HCT116 (cell line): ENCODE measurements around the gene ABHD5. TPM values are rescaled to one million over a fixed set of nuclear protein-coding genes. Genes with fewer than 3 reads are reported as not detected.

Experiments used
- ATAC-seq: fragments of 200-7000 bp; cut with Tn5 transposase; 2 replicates; pipeline ENCODE4 v1.9.1; 2020; ENCODE audit warnings: mild to moderate bottlenecking, moderate library complexity
- BruUV-seq: library from RNA; stranded (reverse); fragments of 400-500 nt; replicated peaks from 2 replicates; lab custom pipeline; 2021; lab: Mats Ljungman, UMichigan
- CTCF ChIA-PET: fragments of 300-600 bp; sonication (Branson Sonifier 250); formaldehyde crosslinking; loops from one replicate; lab custom pipeline; 2021; ENCODE audit warnings: antibody characterized with exemption; lab: Charles Lee
- POLR2A ChIA-PET: fragments of 300-600, 350-600 bp; sonication (Branson Sonifier 250); formaldehyde crosslinking; loops from one replicate; lab custom pipeline; 2021; ENCODE audit warnings: antibody characterized with exemption; lab: Charles Lee
- RAD21 ChIA-PET, 2 experiments: fragments of 300-600 bp; sonication (Branson Sonifier 250); formaldehyde crosslinking; loops; one replicate each; lab custom pipeline; 2023; ENCODE audit warnings: low total read pairs in 2 of 2; ENCODE audit not compliant: uncharacterized antibody in 2 of 2, unreplicated experiment in 2 of 2, low non-redundant PET in 1 of 2; lab: Charles Lee
- DNase-seq: peaks from one replicate; pipeline ENCODE4 v3.0.0-alpha.2; 2010; ENCODE audit warnings: low read depth, low spot score
- H2AFZ ChIP-seq: fragments of 200-600 bp; shearing (Covaris generic), sonication (generic); 2 replicates; pipeline ENCODE4 v1.6.1; 2017; ENCODE audit warnings: low read depth, mixed run types, mixed read lengths, antibody characterized with exemption, low read length; ENCODE audit not compliant: poor library complexity, severe bottlenecking
- H3K27ac ChIP-seq: 2 replicates; pipeline ENCODE4 v1.5.1; 2012; ENCODE audit warnings: low read depth, low read length
- H3K27me3 ChIP-seq: fragments of 200-600 bp; sonication (generic); 2 replicates; pipeline ENCODE4 v1.6.1; 2016; ENCODE audit warnings: mixed run types, low read length, mixed read lengths; ENCODE audit not compliant: insufficient read depth
- H3K36me3 ChIP-seq, 2 experiments: fragments of 200-500 bp in 1 of 2; fragments of 200-600 bp in 1 of 2; sonication (Bioruptor generic) in 1 of 2; sonication (generic) in 1 of 2; 2 replicates each; pipeline versions ENCODE4 v1.5.1 to v1.6.1; 2014 to 2016; ENCODE audit warnings: low read length in 2 of 2, inconsistent platforms in 1 of 2, mixed read lengths in 1 of 2, mixed run types in 1 of 2; ENCODE audit not compliant: insufficient read depth in 2 of 2, control insufficient read depth in 1 of 2
- H3K4me1 ChIP-seq, 2 experiments: fragments of 200-600 bp in 1 of 2; sonication (generic) in 1 of 2; 2 replicates each; pipeline versions ENCODE4 v1.5.1 to v1.6.1; 2012 to 2017; ENCODE audit warnings: low read length in 2 of 2, inconsistent platforms in 1 of 2, mild to moderate bottlenecking in 1 of 2, mixed read lengths in 1 of 2, mixed run types in 1 of 2, moderate library complexity in 1 of 2; ENCODE audit not compliant: insufficient read depth in 2 of 2, control insufficient read depth in 1 of 2
- H3K4me2 ChIP-seq: fragments of 200-600 bp; sonication (generic); 2 replicates; pipeline ENCODE4 v1.6.1; 2017; ENCODE audit warnings: mixed run types, low read length, mixed read lengths
- H3K4me3 ChIP-seq, 2 experiments: fragments of 200-600 bp in 1 of 2; sonication (generic) in 1 of 2; replicated peaks in 1 of 2; 2 replicates each; pipeline ENCODE4 v1.5.1; 2011 to 2016; ENCODE audit warnings: low read length in 2 of 2, control low read depth in 1 of 2, low read depth in 1 of 2, mild to moderate bottlenecking in 1 of 2, mixed read lengths in 1 of 2, mixed run types in 1 of 2
- H3K79me2 ChIP-seq: fragments of 200-600 bp; sonication (generic); 2 replicates; pipeline ENCODE4 v1.6.1; 2017; ENCODE audit warnings: mild to moderate bottlenecking, mixed run types, low read length, moderate library complexity, mixed read lengths; ENCODE audit not compliant: insufficient read depth
- H3K9ac ChIP-seq: fragments of 200-600 bp; sonication (generic); 2 replicates; pipeline ENCODE4 v1.6.1; 2016; ENCODE audit warnings: low read length, mixed read lengths
- H3K9me2 ChIP-seq: fragments of 200-600 bp; sonication (generic), shearing (Covaris generic); 2 replicates; pipeline ENCODE4 v1.6.1; 2017; ENCODE audit warnings: mixed run types, mild to moderate bottlenecking, moderate library complexity; ENCODE audit not compliant: insufficient read depth
- H3K9me3 ChIP-seq, 2 experiments: fragments of 200-500 bp in 1 of 2; fragments of 200-600 bp in 1 of 2; sonication (Bioruptor generic) in 1 of 2; sonication (generic) in 1 of 2; 2 replicates each; pipeline ENCODE4 v1.6.1; 2014 to 2017; ENCODE audit warnings: low read length in 2 of 2, mixed read lengths in 2 of 2, inconsistent platforms in 1 of 2, low read depth in 1 of 2, mild to moderate bottlenecking in 1 of 2, mixed run types in 1 of 2, moderate library complexity in 1 of 2; ENCODE audit not compliant: control insufficient read depth in 1 of 2, insufficient read depth in 1 of 2
- H4K20me1 ChIP-seq: fragments of 200-600 bp; sonication (generic), shearing (Covaris generic); 2 replicates; pipeline ENCODE4 v1.6.1; 2017; ENCODE audit warnings: mixed run types, mild to moderate bottlenecking, moderate library complexity; ENCODE audit not compliant: insufficient read depth
- CBX3 ChIP-seq: IDR thresholded peaks from 2 replicates; pipeline ENCODE4 v1.6.1; 2012; ENCODE audit warnings: low read depth
- CEBPB ChIP-seq: IDR thresholded peaks from 2 replicates; pipeline ENCODE4 v1.6.1; 2012; ENCODE audit warnings: low read depth
- CTCF ChIP-seq, 3 experiments: fragments of 200-600 bp in 1 of 3; sonication (generic) in 1 of 3; IDR thresholded peaks in 2 of 3; conservative IDR thresholded peaks in 1 of 3; 2 replicates each; pipeline ENCODE4 v1.5.1; 2012 to 2017; ENCODE audit warnings: low read depth in 2 of 3, low read length in 2 of 3, antibody characterized with exemption in 1 of 3, borderline replicate concordance in 1 of 3, control low read depth in 1 of 3, mild to moderate bottlenecking in 1 of 3, mixed read lengths in 1 of 3, mixed run types in 1 of 3, moderate library complexity in 1 of 3; ENCODE audit not compliant: insufficient read depth in 1 of 3
- EGR1 ChIP-seq: IDR thresholded peaks from 2 replicates; pipeline ENCODE4 v1.6.1; 2012; ENCODE audit warnings: low read depth
- EZH2 ChIP-seq: fragments of 200-600 bp; sonication (generic); IDR thresholded peaks from 2 replicates; pipeline ENCODE4 v1.6.1; 2017; ENCODE audit warnings: antibody characterized with exemption, mixed run types
- JUND ChIP-seq: IDR thresholded peaks from 2 replicates; pipeline ENCODE4 v1.6.1; 2012
- MAX ChIP-seq: IDR thresholded peaks from 2 replicates; pipeline ENCODE4 v1.6.1; 2012
- SRF ChIP-seq: IDR thresholded peaks from 2 replicates; pipeline ENCODE4 v1.6.1; 2012; ENCODE audit warnings: low read depth
- ZFX ChIP-seq: fragments of 450-650 bp; IDR thresholded peaks from 2 replicates; pipeline ENCODE4 v1.6.1; 2017
- intact Hi-C: fragments of 100-400 bp; cut with micrococcal nuclease; formaldehyde crosslinking; loops from 2 replicates; pipeline ENCODE4 v1.10.0; 2022
- total RNA-seq: library from RNA; stranded (reverse); gene quantifications from one replicate; pipeline ENCODE4 v1.2.1, GENCODE V29; 2021; ENCODE audit not compliant: unreplicated experiment

The ABHD5 gene
- total RNA-seq, 1 experiment from 2014 or later = 18.5 TPM

- TF ChIP-seq EZH2 = no peak
- no peak for TF ChIP-seq MAX
- no peak for TF ChIP-seq CTCF (IDR thresholded peaks at IDR 0.05 in 2 of 3, conservative IDR thresholded peaks at IDR 0.05 in 1 of 3; ENCODE audit: borderline replicate concordance in 1 of 3, insufficient read depth in 1 of 3, low read depth in 2 of 3, low read length in 2 of 3)
- TF ChIP-seq CBX3 = no peak
- no peak for TF ChIP-seq CEBPB
- TF ChIP-seq JUND = no peak
- TF ChIP-seq SRF = no peak
These were observed 27.6 kb downstream of the ABHD5 start (continued) for GRCh38 chr3:43718296-43718695.

DNA sequence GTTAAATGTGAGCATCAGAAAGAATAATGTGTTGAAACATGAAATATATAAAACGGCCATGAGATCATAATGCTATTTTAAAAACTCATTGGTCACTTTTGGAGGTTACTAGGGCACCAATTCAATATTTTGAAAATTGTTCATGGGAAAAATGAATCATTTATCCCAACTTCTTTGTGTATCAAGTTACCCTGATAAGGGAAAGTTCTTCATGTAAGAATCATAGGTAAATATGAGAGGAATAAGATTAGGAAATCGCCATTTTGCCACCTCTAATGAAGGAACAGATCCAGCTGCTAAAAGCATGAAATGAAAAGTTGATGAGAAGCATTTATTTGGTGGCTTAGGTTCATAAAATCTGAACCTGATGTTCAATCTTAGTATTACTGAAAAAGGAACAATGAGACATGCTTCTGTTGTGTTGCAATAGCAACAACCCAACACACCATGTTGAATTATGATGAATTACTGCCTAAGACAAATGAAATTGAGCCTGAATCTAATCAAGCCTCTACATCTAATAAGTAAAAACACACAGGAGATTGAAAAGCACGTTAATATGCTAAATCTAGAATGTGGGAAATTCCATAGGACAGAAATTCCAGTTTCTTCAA, 32.5 kb downstream of the ABHD5 start:
- CTCF ChIA-PET = no interaction called here
- no peak overlapping the region for H2AFZ ChIP-seq
- no TSS peak for BruUV-seq

More for the DNA sequence above, 32.5 kb downstream of the ABHD5 start:
- Histone ChIP-seq H3K9me2 (no peaks in the 10 kb centered on the region), H3K27me3 (no peaks in the 10 kb centered on the region), H3K27ac (no peak overlapping the region), H3K9ac (no peak overlapping the region), H4K20me1 (no peaks in the 10 kb centered on the region), H3K9me3 (no peaks in the 10 kb centered on the region), H3K4me2 (no peak overlapping the region), H3K36me3 (no peaks in the 10 kb centered on the region), H3K79me2 (no peaks in the 10 kb centered on the region), H3K4me3 (no peak overlapping the region), H3K4me1 (0 out of 4 replicates have a peak, but pooled peaks cover 0 to 3% of the 10 kb centered on the region in 2 experiments)
- RAD21 ChIA-PET = no interaction called here
- intact Hi-C loops = no loop called here
- TF ChIP-seq ZFX = no peak
- TF ChIP-seq EGR1 = no peak
- ATAC-seq (no peak), DNase-seq (no peak)
- POLR2A ChIA-PET = no interaction called here
